Hepatocyte (in vitro differentiated cells): Measurements from ENCODE around the gene JUNB.

Source experiments
- EZH2 ChIP-seq: fragments of 200-600 bp; sonication (generic); IDR thresholded peaks from 2 replicates; pipeline ENCODE4 v1.6.1; 2016; ENCODE audit warnings: antibody characterized with exemption, mild to moderate bottlenecking, borderline replicate concordance
- TF ChIP-seq, protein P1 (sequence below): fragments of 200-600 bp; sonication (generic); IDR thresholded peaks from 2 replicates; pipeline ENCODE4 v1.5.1; 2016; ENCODE audit warnings: antibody characterized with exemption, mild to moderate bottlenecking; ENCODE audit not compliant: poor library complexity

DNA sequence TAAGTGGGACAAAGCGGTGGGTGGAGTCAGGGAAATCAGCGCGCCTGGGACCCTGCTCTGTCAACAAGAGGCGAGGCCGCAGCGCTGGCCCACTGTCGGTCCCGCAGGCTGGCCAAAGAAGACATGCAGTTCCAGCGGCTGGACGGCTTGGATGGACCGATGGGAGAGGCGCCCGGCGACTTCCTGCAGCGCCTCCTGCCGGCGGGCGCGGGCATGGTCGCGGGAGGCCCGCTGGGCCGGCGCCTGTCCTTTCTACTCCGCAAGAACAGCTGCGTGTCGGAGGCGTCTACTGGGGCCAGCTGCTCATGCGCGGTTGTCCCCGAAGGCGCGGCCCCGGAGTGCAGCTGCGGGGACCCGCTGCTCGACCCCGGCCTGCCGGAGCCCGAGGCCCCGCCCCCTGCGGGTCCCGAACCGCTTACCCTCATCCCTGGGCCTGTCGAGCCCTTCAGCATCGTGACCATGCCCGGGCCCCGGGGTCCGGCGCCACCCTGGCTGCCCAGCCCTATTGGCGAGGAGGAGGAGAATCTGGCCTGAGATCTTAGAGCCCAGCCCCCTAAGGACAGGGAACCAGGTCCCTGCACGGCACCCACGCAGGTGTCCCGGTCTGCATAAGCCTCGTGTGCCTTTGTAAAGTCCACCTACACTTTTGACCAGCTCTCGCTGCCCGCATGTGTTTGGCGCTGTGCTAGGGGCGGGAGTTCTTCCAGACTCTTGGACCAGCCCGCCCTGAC is 33.6 kb upstream of the JUNB start:
- TF ChIP-seq, protein P1, sequence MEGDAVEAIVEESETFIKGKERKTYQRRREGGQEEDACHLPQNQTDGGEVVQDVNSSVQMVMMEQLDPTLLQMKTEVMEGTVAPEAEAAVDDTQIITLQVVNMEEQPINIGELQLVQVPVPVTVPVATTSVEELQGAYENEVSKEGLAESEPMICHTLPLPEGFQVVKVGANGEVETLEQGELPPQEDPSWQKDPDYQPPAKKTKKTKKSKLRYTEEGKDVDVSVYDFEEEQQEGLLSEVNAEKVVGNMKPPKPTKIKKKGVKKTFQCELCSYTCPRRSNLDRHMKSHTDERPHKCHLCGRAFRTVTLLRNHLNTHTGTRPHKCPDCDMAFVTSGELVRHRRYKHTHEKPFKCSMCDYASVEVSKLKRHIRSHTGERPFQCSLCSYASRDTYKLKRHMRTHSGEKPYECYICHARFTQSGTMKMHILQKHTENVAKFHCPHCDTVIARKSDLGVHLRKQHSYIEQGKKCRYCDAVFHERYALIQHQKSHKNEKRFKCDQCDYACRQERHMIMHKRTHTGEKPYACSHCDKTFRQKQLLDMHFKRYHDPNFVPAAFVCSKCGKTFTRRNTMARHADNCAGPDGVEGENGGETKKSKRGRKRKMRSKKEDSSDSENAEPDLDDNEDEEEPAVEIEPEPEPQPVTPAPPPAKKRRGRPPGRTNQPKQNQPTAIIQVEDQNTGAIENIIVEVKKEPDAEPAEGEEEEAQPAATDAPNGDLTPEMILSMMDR: peak; percentile 99
- no peak for TF ChIP-seq EZH2
